Measurements from ENCODE around the gene TMEM120B. TPM values are rescaled to one million over a fixed set of nuclear protein-coding genes. Genes with fewer than 3 reads are reported as not detected.

The TMEM120B gene
- total and polyA plus RNA-seq, 2 of the 13 experiments (the other 11 are each of a cell fraction or from before 2014, with no cell fraction given) = 7.1 to 12.9 TPM

GRCh38 chr12:121748571-121749265, 36.2 kb downstream of the TMEM120B start (continued):
- TF ChIP-seq, protein P1, sequence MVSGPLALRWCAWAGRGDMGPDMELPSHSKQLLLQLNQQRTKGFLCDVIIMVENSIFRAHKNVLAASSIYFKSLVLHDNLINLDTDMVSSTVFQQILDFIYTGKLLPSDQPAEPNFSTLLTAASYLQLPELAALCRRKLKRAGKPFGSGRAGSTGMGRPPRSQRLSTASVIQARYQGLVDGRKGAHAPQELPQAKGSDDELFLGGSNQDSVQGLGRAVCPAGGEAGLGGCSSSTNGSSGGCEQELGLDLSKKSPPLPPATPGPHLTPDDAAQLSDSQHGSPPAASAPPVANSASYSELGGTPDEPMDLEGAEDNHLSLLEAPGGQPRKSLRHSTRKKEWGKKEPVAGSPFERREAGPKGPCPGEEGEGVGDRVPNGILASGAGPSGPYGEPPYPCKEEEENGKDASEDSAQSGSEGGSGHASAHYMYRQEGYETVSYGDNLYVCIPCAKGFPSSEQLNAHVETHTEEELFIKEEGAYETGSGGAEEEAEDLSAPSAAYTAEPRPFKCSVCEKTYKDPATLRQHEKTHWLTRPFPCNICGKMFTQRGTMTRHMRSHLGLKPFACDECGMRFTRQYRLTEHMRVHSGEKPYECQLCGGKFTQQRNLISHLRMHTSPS (CRISPR knock-in tag; IDR thresholded peaks at IDR 0.05; ENCODE audit: low read depth) = 0 out of 2 replicates have a peak, but pooled peaks have one; percentile 14
- TF ChIP-seq ZNF775 (CRISPR knock-in tag; IDR thresholded peaks at IDR 0.05; ENCODE audit: borderline replicate concordance) = no peak
- no peak for TF ChIP-seq BRD4 (CRISPR knock-in tag; IDR thresholded peaks at IDR 0.05)
- peak; percentile 16; the same call in 1 of the 2 replicates for TF ChIP-seq SIN3A (IDR thresholded peaks at IDR 0.05; ENCODE audit: borderline replicate concordance, low read depth, low read length)
- no peak for TF ChIP-seq PHF20 (CRISPR knock-in tag; IDR thresholded peaks at IDR 0.05)
- TF ChIP-seq NFKBIZ (CRISPR knock-in tag; IDR thresholded peaks at IDR 0.05) = 0 out of 2 replicates have a peak, but pooled peaks have one; percentile 7
- peak; percentile 38; the same call in 1 of the 2 replicates for TF ChIP-seq HNF1B (CRISPR knock-in tag; IDR thresholded peaks at IDR 0.05)
- TF ChIP-seq, protein P2, sequence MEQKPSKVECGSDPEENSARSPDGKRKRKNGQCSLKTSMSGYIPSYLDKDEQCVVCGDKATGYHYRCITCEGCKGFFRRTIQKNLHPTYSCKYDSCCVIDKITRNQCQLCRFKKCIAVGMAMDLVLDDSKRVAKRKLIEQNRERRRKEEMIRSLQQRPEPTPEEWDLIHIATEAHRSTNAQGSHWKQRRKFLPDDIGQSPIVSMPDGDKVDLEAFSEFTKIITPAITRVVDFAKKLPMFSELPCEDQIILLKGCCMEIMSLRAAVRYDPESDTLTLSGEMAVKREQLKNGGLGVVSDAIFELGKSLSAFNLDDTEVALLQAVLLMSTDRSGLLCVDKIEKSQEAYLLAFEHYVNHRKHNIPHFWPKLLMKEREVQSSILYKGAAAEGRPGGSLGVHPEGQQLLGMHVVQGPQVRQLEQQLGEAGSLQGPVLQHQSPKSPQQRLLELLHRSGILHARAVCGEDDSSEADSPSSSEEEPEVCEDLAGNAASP (CRISPR knock-in tag; IDR thresholded peaks at IDR 0.05; ENCODE audit: borderline replicate concordance) = peak; percentile 35; the same call in 1 of the 2 replicates
- 0 out of 2 replicates have a peak, but pooled peaks have one; percentile 28 for TF ChIP-seq MXD1 (CRISPR knock-in tag; IDR thresholded peaks at IDR 0.05)
- TF ChIP-seq ZNF331 (CRISPR knock-in tag; IDR thresholded peaks at IDR 0.05) = peak; percentile 98
- peak; percentile 38; the same call in 1 of the 2 replicates for TF ChIP-seq KAT8 (CRISPR knock-in tag; IDR thresholded peaks at IDR 0.05)
- TF ChIP-seq MAFF (IDR thresholded peaks at IDR 0.05; ENCODE audit: low read depth, low read length) = peak; percentile 40
- peak; percentile 47; the same call in 1 of the 2 replicates for TF ChIP-seq ZNF292 (CRISPR knock-in tag; IDR thresholded peaks at IDR 0.05; ENCODE audit: borderline replicate concordance, low read depth)
- peak; percentile 62 for TF ChIP-seq BORCS8-MEF2B (CRISPR knock-in tag; IDR thresholded peaks at IDR 0.05)
- TF ChIP-seq, protein P3, sequence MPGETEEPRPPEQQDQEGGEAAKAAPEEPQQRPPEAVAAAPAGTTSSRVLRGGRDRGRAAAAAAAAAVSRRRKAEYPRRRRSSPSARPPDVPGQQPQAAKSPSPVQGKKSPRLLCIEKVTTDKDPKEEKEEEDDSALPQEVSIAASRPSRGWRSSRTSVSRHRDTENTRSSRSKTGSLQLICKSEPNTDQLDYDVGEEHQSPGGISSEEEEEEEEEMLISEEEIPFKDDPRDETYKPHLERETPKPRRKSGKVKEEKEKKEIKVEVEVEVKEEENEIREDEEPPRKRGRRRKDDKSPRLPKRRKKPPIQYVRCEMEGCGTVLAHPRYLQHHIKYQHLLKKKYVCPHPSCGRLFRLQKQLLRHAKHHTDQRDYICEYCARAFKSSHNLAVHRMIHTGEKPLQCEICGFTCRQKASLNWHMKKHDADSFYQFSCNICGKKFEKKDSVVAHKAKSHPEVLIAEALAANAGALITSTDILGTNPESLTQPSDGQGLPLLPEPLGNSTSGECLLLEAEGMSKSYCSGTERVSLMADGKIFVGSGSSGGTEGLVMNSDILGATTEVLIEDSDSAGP (CRISPR knock-in tag; IDR thresholded peaks at IDR 0.05; ENCODE audit: borderline replicate concordance) = peak; percentile 63; the same call in 1 of the 2 replicates
- TF ChIP-seq ZNF441 (CRISPR knock-in tag; IDR thresholded peaks at IDR 0.05; ENCODE audit: borderline replicate concordance) = peak; percentile 45; the same call in 1 of the 2 replicates
- peak; percentile 52 for TF ChIP-seq HDAC2 (CRISPR knock-in tag; IDR thresholded peaks at IDR 0.05)
- no peak for TF ChIP-seq ZNF20 (CRISPR knock-in tag; IDR thresholded peaks at IDR 0.05)
- TF ChIP-seq JUN (CRISPR knock-in tag; IDR thresholded peaks at IDR 0.05) = 0 out of 2 replicates have a peak, but pooled peaks have one; percentile 41
- peak; percentile 65; the same call in 1 of the 2 replicates for TF ChIP-seq ETV5 (CRISPR knock-in tag; IDR thresholded peaks at IDR 0.05; ENCODE audit: borderline replicate concordance)
- no peak for TF ChIP-seq ZBTB20 (CRISPR knock-in tag; IDR thresholded peaks at IDR 0.05; ENCODE audit: borderline replicate concordance, low read depth)
- TF ChIP-seq ZNF230 (CRISPR knock-in tag; IDR thresholded peaks at IDR 0.05) = no peak
